Ishikawa (cell line): ENCODE measurements around the gene SEL1L2.

ENCODE experiments used
- CEBPB ChIP-seq: IDR thresholded peaks from 2 replicates; pipeline ENCODE4 v1.6.1; 2012
- CREB1 ChIP-seq: IDR thresholded peaks from 2 replicates; pipeline ENCODE4 v1.6.1; 2012; ENCODE audit warnings: low read depth
- EGR1 ChIP-seq: IDR thresholded peaks from 2 replicates; pipeline ENCODE4 v1.6.1; 2012
- EP300 ChIP-seq: IDR thresholded peaks from 2 replicates; pipeline ENCODE4 v1.6.1; 2012; ENCODE audit warnings: borderline replicate concordance
- FOXM1 ChIP-seq: IDR thresholded peaks from 2 replicates; pipeline ENCODE4 v1.6.1; 2012; ENCODE audit warnings: low read depth, borderline replicate concordance
- MAX ChIP-seq: IDR thresholded peaks from 2 replicates; pipeline ENCODE4 v1.6.1; 2012
- NFIC ChIP-seq: IDR thresholded peaks from 2 replicates; pipeline ENCODE4 v1.6.1; 2012
- RAD21 ChIP-seq: IDR thresholded peaks from 2 replicates; pipeline ENCODE4 v1.6.1; 2012; ENCODE audit warnings: low read depth
- REST ChIP-seq: IDR thresholded peaks from 2 replicates; pipeline ENCODE4 v1.6.1; 2012; ENCODE audit warnings: low read depth, mild to moderate bottlenecking
- TAF1 ChIP-seq: IDR thresholded peaks from 2 replicates; pipeline ENCODE4 v1.6.1; 2012; ENCODE audit warnings: low read depth, mild to moderate bottlenecking
- TCF12 ChIP-seq: IDR thresholded peaks from 2 replicates; pipeline ENCODE4 v1.6.1; 2012; ENCODE audit warnings: low read depth
- TEAD4 ChIP-seq: IDR thresholded peaks from 2 replicates; pipeline ENCODE4 v1.6.1; 2012
- USF1 ChIP-seq: IDR thresholded peaks from 2 replicates; pipeline ENCODE4 v1.6.1; 2012
- YY1 ChIP-seq: IDR thresholded peaks from 2 replicates; pipeline ENCODE4 v1.6.1; 2012; ENCODE audit warnings: low read depth
- ZBTB7A ChIP-seq: IDR thresholded peaks from 2 replicates; pipeline ENCODE4 v1.6.1; 2012; ENCODE audit warnings: low read depth

The SEL1L2 gene

GRCh38 chr20:13852306-13852705, 138.1 kb downstream of the SEL1L2 start:
- TF ChIP-seq CREB1 = no peak
- no peak for TF ChIP-seq TCF12
- TF ChIP-seq EP300 = no peak
- TF ChIP-seq ZBTB7A = no peak
- no peak for TF ChIP-seq FOXM1
- TF ChIP-seq NFIC = no peak
- TF ChIP-seq MAX = no peak
- TF ChIP-seq RAD21 = no peak

- TF ChIP-seq TCF12 (no peak), EP300 (no peak), FOXM1 (no peak)
These were observed 139.1 kb downstream of the SEL1L2 start for GRCh38 chr20:13851279-13851678.

- TF ChIP-seq MAX = no peak
- no peak for TF ChIP-seq USF1
- TF ChIP-seq RAD21 = no peak
- no peak for TF ChIP-seq CEBPB
- TF ChIP-seq CREB1 = no peak
- no peak for TF ChIP-seq FOXM1
- TF ChIP-seq TCF12 = no peak
These were observed 146.1 kb downstream of the SEL1L2 start for GRCh38 chr20:13844296-13844695.

- TF ChIP-seq REST (no peak), NFIC (no peak), MAX (no peak), RAD21 (no peak), EGR1 (no peak), FOXM1 (no peak), CREB1 (no peak), USF1 (no peak), EP300 (no peak)
These were observed 149.2 kb downstream of the SEL1L2 start for GRCh38 chr20:13841206-13841605.

GRCh38 chr20:13840093-13840465, 150.3 kb downstream of the SEL1L2 start:
- TF ChIP-seq ZBTB7A (no peak), MAX (no peak), EGR1 (no peak), CREB1 (no peak), RAD21 (no peak), TCF12 (no peak), TEAD4 (no peak), FOXM1 (no peak), TAF1 (no peak), YY1 (no peak), EP300 (no peak), USF1 (no peak), CEBPB (no peak), NFIC (no peak)

- no peak for TF ChIP-seq YY1
- TF ChIP-seq CEBPB = no peak
- no peak for TF ChIP-seq RAD21
- no peak for TF ChIP-seq TAF1
- no peak for TF ChIP-seq CREB1
- TF ChIP-seq EP300 = no peak
- no peak for TF ChIP-seq TEAD4
- no peak for TF ChIP-seq NFIC
- no peak for TF ChIP-seq TCF12
- TF ChIP-seq EGR1 = no peak
- TF ChIP-seq ZBTB7A = no peak
- TF ChIP-seq MAX = no peak
- no peak for TF ChIP-seq FOXM1
- TF ChIP-seq REST = no peak
- no peak for TF ChIP-seq USF1
These were observed 150.9 kb downstream of the SEL1L2 start for GRCh38 chr20:13839421-13840092.
